Placental pericyte (primary cell): Measurements from ENCODE around the gene CST6. TPM values are rescaled to one million over a fixed set of nuclear protein-coding genes. Genes with fewer than 3 reads are reported as not detected.

Experiments used
- total RNA-seq: library from RNA; depleted of rRNA; stranded (reverse); fragments of >200 nt; gene quantifications from 2 replicates; pipeline ENCODE4 v1.2.3, GENCODE V29; 2012

The CST6 gene, protein sequence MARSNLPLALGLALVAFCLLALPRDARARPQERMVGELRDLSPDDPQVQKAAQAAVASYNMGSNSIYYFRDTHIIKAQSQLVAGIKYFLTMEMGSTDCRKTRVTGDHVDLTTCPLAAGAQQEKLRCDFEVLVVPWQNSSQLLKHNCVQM
- 0.29 TPM in 1 of 2 replicates, not detected in the other for total RNA-seq

DNA sequence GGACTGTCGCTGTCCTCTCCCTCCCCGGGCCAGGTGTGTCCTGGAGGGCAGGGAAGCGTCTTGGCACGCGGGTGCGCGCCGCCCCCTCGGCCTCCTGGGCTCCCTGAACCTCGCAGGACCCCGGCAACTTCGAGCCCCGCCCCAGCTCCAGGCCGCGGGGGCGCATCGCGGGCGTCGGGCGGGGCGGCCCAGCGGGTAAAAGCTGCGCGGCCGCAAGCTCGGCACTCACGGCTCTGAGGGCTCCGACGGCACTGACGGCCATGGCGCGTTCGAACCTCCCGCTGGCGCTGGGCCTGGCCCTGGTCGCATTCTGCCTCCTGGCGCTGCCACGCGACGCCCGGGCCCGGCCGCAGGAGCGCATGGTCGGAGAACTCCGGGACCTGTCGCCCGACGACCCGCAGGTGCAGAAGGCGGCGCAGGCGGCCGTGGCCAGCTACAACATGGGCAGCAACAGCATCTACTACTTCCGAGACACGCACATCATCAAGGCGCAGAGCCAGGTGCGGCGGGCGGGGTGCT is at the start of gene CST6:
TSS of gene CST6 (plus strand) at position 224 of the 519 bp plus-strand sequence. CDS start at position 261, 37 bp downstream.

DNA sequence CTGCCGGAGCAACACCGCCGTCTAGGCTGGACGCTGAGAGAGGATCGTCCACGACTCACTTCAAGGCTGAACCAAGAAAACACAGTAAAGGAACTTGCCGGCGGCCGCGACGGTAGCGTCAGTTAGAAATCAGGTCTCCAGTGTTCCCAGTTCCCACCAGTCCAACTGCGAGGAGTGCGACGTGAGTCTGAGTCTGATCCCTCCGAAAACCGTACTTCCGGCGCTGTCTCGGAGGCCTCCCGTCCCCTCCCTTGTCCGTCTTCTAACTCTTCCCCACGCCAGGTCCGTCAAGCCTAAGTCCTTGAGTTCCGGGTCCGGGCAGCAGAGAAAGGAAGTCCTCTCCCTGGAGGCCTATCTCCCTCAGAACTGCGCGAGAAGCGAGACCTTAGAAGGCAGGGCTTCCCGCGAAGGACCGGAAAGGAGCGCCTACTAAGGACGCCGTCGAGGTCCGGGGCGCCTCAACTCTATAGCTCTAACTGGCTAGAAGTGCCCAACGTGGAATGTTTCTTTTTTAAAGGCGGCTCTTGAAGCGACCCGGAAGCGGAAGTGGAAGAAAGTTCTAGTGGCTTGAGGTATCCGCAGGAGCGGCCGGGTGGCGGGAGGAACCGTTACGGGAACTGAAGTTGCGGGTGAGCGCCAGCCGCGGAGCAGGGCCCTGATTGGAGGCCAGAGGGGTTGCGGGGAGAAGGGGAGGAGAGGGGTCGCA is 9.7 kb upstream of the CST6 start, which contains the start of the genes BANF1 and EIF1AD:
TSS of gene BANF1 (plus strand) at position 562 of the 706 bp plus-strand sequence. CDS start 748 bp downstream, outside the sequence.
TSS of gene EIF1AD (minus strand) at position 216 of the 706 bp plus-strand sequence. CDS start 1,768 bp downstream, outside the sequence.

DNA sequence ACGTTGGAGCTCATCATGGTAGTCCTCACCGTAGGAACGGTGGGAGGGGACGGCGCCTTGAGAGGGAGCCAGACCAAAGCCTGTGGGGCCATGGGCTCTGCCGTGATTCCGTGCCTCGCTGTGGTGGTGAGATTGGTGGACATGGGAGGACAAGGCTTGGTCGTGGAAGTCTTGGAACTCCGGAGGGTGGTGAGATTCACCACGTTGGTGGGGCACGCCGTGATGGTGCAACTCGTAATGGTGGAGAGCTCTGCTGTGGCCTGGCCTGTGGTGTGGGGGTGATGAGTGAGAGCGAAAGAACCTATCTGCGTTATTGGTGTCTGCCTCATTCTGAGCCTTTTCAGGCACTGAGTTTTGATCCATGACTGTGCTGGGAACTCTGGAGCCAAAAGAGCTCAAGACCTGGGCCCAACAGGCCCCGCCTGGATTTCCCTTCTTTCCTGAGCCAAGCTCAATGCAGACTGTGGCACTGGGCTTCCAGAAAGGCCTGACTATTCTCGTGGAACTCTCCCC is 14.3 kb downstream of the CST6 start, which contains the start of gene CATSPER1:
TSS of gene CATSPER1 (minus strand) at position 463 of the 513 bp plus-strand sequence. CDS start at position 363, 100 bp downstream.

DNA sequence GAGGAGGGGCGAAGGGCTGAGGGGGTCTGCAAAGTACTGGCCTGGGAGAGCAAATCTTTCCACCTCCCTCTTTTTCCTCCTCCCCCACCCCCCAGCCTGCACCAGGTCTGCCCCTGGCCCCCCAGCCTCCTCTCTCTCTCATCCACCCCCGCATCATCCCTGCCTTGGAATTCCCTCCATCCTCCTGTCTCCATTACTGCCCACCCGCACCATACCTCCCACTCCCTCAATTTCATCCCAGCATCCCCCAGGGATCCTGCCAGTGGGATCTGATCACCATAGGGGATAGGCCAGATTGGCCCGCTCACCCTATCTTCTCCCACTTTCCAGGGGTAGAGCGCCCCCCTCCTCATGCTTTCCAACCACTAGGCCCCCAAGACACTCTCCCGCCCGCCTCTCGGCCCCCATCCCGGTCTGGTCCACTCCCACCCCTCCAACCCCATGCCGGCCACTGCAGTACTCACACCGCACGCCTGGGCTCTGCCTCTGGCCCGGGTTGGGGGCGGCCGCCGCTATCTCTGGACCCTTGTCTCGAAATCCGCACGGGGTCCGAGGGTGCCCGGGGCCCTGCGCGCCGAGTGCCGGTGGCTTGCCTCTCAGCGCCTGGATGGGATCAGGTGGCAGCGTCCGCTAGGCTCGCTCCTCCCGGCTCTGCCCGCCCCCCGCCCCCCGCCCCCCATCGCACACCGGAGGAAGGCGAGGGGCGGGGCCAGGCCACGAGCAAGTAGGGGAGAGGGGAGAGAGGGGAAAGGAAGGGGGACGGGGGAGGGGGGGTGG is 36.9 kb downstream of the CST6 start, which contains the start of gene GAL3ST3:
TSS of gene GAL3ST3 (minus strand) at position 615 of the 777 bp plus-strand sequence. CDS start 3,746 bp downstream, outside the sequence.

DNA sequence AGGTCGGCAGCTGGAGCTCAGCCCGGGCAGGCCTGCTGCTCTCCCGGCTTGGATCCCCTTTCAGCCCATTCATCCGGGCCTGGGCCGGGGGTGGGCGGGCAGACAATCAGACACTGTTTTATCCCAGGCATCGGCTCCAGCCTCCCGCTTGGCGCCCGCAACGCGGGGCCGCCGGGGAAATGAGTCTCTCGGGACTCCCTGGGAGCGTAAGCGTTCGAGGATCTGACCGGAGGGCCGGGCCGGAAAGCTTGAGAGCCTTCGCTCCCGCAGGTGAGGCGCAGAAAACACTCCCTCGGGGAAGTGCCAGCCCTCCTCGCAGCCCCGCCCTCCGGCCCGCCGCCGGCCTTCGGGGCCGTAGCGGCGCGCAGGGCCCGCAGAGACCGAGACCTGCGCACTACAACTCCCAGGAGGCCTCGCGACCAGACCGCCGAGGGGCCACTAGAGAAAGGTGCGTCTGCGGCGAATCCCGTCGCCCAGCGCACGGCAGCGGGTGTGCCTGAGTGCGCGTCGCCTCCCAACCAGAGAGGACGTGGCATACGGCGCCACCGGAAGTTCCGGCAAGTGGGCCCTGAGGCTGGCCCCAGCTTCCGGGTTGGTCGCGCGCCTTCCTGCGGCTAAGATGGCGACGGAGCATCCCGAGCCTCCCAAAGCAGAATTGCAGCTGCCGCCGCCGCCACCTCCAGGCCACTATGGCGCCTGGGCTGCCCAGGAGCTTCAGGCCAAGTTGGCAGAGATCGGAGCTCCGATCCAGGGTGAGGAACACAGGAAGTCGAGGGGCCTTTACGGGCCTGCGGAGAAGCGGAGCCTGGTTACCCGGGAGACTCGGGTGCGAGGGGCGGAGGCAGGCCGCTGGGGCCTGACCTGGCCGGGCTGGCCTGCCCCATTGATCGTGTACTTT is 40.2 kb downstream of the CST6 start, which contains the start of gene SF3B2:
TSS of gene SF3B2 (plus strand) at position 599 of the 898 bp plus-strand sequence. CDS start at position 620, 21 bp downstream.

Other genes starting within 250 kb of the CST6 start
- 14.0 and 17.0 TPM in 2 replicates for gene AP5B1, start 231.0 kb upstream of the CST6 start, total RNA-seq
- not detected in 2 replicates for gene OVOL1, start 224.9 kb upstream of the CST6 start, total RNA-seq
- gene SNX32, start 178.0 kb upstream of the CST6 start, total RNA-seq = 0.44 TPM in 1 of 2 replicates, not detected in the other
- gene CFL1, start 153.8 kb upstream of the CST6 start, total RNA-seq = 1,011 and 1,285 TPM in 2 replicates
- gene MUS81, start 151.6 kb upstream of the CST6 start, total RNA-seq = 44.2 and 92.3 TPM in 2 replicates
- gene EFEMP2, start 139.2 kb upstream of the CST6 start, total RNA-seq = 69.9 and 112 TPM in 2 replicates
- not detected in 2 replicates for gene CTSW, start 132.2 kb upstream of the CST6 start, total RNA-seq
- gene FIBP, start 123.5 kb upstream of the CST6 start, total RNA-seq = 104 and 131 TPM in 2 replicates
- gene CCDC85B, start 121.3 kb upstream of the CST6 start, total RNA-seq = 41.1 and 45.2 TPM in 2 replicates
- gene FOSL1, start 111.6 kb upstream of the CST6 start, total RNA-seq = 24.9 and 76.5 TPM in 2 replicates
- 25.4 and 29.2 TPM in 2 replicates for gene C11orf68, start 92.9 kb upstream of the CST6 start, total RNA-seq
- gene DRAP1, start 92.6 kb upstream of the CST6 start, total RNA-seq = 130 and 156 TPM in 2 replicates
- gene TSGA10IP, start 66.5 kb upstream of the CST6 start, total RNA-seq = not detected in 2 replicates
- 29.6 and 43.3 TPM in 2 replicates for gene SART1, start 50.3 kb upstream of the CST6 start, total RNA-seq
- gene EIF1AD, start 9.9 kb upstream of the CST6 start, total RNA-seq = 50.8 and 55.7 TPM in 2 replicates
- 17.9 and 29.9 TPM in 2 replicates for gene BANF1, start 9.5 kb upstream of the CST6 start, total RNA-seq
- gene CATSPER1, start 14.5 kb downstream of the CST6 start, total RNA-seq = 0.14 TPM in 1 of 2 replicates, not detected in the other
- not detected in 2 replicates for gene GAL3ST3, start 37.2 kb downstream of the CST6 start, total RNA-seq
- 176 and 206 TPM in 2 replicates for gene SF3B2, start 40.4 kb downstream of the CST6 start, total RNA-seq
- 58.7 and 76.8 TPM in 2 replicates for gene PACS1, start 58.3 kb downstream of the CST6 start, total RNA-seq
- gene KLC2, start 245.7 kb downstream of the CST6 start, total RNA-seq = 26.3 and 33.2 TPM in 2 replicates